SK-N-SH treated with all-trans-retinoic acid at 6 μM for 48 hours (cell line): ENCODE data around the gene LCN6.

Source experiments
- TOX ChIP-seq: fragments of 250-450 bp; sonication (Bioruptor Pico); IDR thresholded peaks from 2 replicates; pipeline ENCODE4 v1.8.0; 2021; ENCODE audit warnings: mild to moderate bottlenecking, moderate library complexity, borderline replicate concordance
- ZFP30 ChIP-seq: fragments of 450-650 bp; formaldehyde crosslinking; IDR thresholded peaks from 2 replicates; pipeline ENCODE4 v1.5.0; 2022; ENCODE audit warnings: mild to moderate bottlenecking, moderate library complexity
- ZNF565 ChIP-seq: fragments of 450-650 bp; formaldehyde crosslinking; conservative IDR thresholded peaks from 2 replicates; pipeline ENCODE4 v1.5.0; 2020; ENCODE audit warnings: low read depth, mild to moderate bottlenecking, moderate library complexity
- TF ChIP-seq, protein P1 (sequence below): fragments of 250-450 bp; sonication (Bioruptor Pico); IDR thresholded peaks from 2 replicates; pipeline ENCODE4 v1.5.0; 2020; ENCODE audit warnings: mild to moderate bottlenecking, moderate library complexity

DNA sequence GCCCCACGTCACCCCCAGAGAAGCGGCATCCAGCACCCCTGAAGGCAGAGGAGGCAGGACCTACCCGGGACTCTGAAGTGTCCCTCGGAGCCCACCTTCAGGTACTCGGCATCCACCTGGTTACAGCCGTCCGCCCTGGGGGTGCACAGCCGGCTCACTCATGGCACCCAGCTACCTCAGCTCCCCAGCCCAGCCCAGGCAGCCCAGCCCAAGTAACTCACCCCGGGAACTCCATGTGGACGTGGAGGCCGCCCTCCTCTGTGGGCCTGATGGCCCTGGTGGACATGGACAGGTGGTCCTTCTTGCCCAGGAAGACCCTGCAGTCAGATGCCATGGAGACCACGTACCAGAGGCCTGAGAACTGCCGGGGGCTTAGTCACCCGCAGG, 15.3 kb upstream of the LCN6 start:
- TF ChIP-seq TOX (CRISPR knock-in tag) (no peak), ZFP30 (CRISPR knock-in tag) (no peak), ZNF565 (CRISPR knock-in tag) (no peak)
- TF ChIP-seq, protein P1, sequence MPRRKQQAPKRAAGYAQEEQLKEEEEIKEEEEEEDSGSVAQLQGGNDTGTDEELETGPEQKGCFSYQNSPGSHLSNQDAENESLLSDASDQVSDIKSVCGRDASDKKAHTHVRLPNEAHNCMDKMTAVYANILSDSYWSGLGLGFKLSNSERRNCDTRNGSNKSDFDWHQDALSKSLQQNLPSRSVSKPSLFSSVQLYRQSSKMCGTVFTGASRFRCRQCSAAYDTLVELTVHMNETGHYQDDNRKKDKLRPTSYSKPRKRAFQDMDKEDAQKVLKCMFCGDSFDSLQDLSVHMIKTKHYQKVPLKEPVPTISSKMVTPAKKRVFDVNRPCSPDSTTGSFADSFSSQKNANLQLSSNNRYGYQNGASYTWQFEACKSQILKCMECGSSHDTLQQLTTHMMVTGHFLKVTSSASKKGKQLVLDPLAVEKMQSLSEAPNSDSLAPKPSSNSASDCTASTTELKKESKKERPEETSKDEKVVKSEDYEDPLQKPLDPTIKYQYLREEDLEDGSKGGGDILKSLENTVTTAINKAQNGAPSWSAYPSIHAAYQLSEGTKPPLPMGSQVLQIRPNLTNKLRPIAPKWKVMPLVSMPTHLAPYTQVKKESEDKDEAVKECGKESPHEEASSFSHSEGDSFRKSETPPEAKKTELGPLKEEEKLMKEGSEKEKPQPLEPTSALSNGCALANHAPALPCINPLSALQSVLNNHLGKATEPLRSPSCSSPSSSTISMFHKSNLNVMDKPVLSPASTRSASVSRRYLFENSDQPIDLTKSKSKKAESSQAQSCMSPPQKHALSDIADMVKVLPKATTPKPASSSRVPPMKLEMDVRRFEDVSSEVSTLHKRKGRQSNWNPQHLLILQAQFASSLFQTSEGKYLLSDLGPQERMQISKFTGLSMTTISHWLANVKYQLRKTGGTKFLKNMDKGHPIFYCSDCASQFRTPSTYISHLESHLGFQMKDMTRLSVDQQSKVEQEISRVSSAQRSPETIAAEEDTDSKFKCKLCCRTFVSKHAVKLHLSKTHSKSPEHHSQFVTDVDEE (CRISPR knock-in tag): no peak
